Psoas muscle (tissue), 8 donors: ENCODE data around the gene OR10A4. TPM values are rescaled to one million over a fixed set of nuclear protein-coding genes. Genes with fewer than 3 reads are reported as not detected.
A peak's percentile ranks its signal among the peaks of the same experiment; 100 is the strongest.

ENCODE experiments used
- ATAC-seq, 4 donors: fragments of 200-7000 bp; cut with Tn5 transposase; one replicate each; pipeline ENCODE4 v1.9.1; 2020; ENCODE audit warnings: moderate library complexity in 3 of 4, mild to moderate bottlenecking in 2 of 4
- DNase-seq, 2 donors: peaks; one replicate each; pipeline ENCODE4 v3.0.0-alpha.2; 2020
- H3K27ac ChIP-seq: fragments of 200-600 bp; one replicate; pipeline ENCODE4 v1.8.0; 2022
- H3K27me3 ChIP-seq, 3 donors: fragments of 200-600 bp in 1 of 3; one replicate each; pipeline versions ENCODE4 v1.6.1 to v1.8.0; 2013 to 2022; ENCODE audit warnings: low read length in 2 of 3, mild to moderate bottlenecking in 2 of 3, moderate library complexity in 1 of 3; ENCODE audit not compliant: insufficient read depth in 3 of 3
- H3K36me3 ChIP-seq, 2 donors: fragments of 200-600 bp in 1 of 2; one replicate each; pipeline versions ENCODE4 v1.6.1 to v1.8.0; 2013 to 2022; ENCODE audit warnings: low read depth in 1 of 2, mild to moderate bottlenecking in 1 of 2, moderate library complexity in 1 of 2; ENCODE audit not compliant: insufficient read depth in 1 of 2
- H3K4me1 ChIP-seq: fragments of 200-600 bp; one replicate; pipeline ENCODE4 v1.8.0; 2022
- H3K4me3 ChIP-seq: fragments of 200-600 bp; one replicate; pipeline ENCODE4 v1.8.0; 2022; ENCODE audit warnings: mild to moderate bottlenecking
- H3K9me3 ChIP-seq: fragments of 200-600 bp; one replicate; pipeline ENCODE4 v1.8.0; 2022
- WGBS, 3 donors: extraction: QIAGEN DNeasy Blood & Tissue Kit; methylation state at CpG; one replicate each; pipeline versions ENCODE4 v1.1.6 to v1.1.7; 2013; 5-methylcytosine and 5-hydroxymethylcytosine counted together
- intact Hi-C, 2 donors: fragments of 100-400 bp; cut with DNase I; formaldehyde crosslinking; loops; one replicate each; pipeline versions ENCODE4 v1.11.0 to v1.14.2; 2022
- polyA plus RNA-seq, 3 donors: library from polyadenylated mRNA; stranded (reverse); fragments of 200-250 nt; gene quantifications; one replicate each; pipeline ENCODE4 v1.2.3, GENCODE V29; 2013
- total RNA-seq, 4 donors: library from RNA; stranded (reverse); fragmentation: NEBNext Ultra II Directional in 2 of 4; extraction: Animal tissue kit (Norgen Biotek cat#: 25700) in 2 of 4; gene quantifications; one replicate each; pipeline versions ENCODE4 v1.2.1 to v1.2.4, GENCODE V29; 2021 to 2023
- TF ChIP-seq, protein P1 (sequence below): fragments of 200-600 bp; IDR thresholded peaks from one replicate; pipeline ENCODE4 v1.8.0; 2022; ENCODE audit warnings: antibody characterized with exemption
- donor health status: healthy with polysubstance abuse.
- donor health status: DM: no; HTN: no; CAD: no; lungs with moderate emphysema.
- donor health status: Bipolar disorder and iron deficiency.
- donor health status: healthy.
- donor health status: DM: yes; HTN: yes; CAD: no.
- donor health status: DM: no; HTN: no; CAD: no.
- donor health status: DM: no; HTN: no; CAD: no.
- donor health status: DM: yes; HTN: yes; CAD: no.

Gene OR10A4
- total and polyA plus RNA-seq, 7 donors = not detected

DNA sequence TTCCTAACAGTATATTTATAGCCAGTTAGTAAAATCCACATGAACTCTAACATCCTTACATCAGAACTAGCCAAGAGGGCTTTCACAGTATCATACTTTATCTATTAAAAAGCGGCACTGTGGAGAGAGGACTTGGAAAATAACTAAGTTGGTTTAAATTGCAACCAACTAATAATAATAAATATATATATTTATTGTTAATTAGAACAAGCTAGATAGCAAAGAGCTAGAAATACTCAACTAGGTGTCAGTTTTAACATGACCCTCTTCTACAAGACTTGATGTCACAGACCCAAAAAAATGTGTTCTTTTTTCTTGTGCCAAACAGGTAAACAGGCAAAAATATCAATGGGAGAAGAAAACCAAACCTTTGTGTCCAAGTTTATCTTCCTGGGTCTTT, 44.3 kb downstream of the OR10A4 start, which contains the start of gene OR2D3:
OR2D3 (plus strand) TSS at position 301 of the 400 bp plus-strand sequence; CDS start at position 301, 0 bp downstream.
- WGBS, 3 donors = 93 to 95% (median 95%) methylated on average over 1 of the region's 1 CpG
- Histone ChIP-seq H3K4me3 (no peak within 1 kb of the TSS), H3K36me3 (no peaks in the 10 kb centered on the region), H3K27me3 (no peaks in the 10 kb centered on the region), H3K27ac (no peak within 1 kb of the TSS), H3K4me1 (no peaks in the 10 kb centered on the region), H3K9me3 (no peaks in the 10 kb centered on the region)
- DNase-seq (no peak), ATAC-seq (no peak)
- TF ChIP-seq, protein P1, sequence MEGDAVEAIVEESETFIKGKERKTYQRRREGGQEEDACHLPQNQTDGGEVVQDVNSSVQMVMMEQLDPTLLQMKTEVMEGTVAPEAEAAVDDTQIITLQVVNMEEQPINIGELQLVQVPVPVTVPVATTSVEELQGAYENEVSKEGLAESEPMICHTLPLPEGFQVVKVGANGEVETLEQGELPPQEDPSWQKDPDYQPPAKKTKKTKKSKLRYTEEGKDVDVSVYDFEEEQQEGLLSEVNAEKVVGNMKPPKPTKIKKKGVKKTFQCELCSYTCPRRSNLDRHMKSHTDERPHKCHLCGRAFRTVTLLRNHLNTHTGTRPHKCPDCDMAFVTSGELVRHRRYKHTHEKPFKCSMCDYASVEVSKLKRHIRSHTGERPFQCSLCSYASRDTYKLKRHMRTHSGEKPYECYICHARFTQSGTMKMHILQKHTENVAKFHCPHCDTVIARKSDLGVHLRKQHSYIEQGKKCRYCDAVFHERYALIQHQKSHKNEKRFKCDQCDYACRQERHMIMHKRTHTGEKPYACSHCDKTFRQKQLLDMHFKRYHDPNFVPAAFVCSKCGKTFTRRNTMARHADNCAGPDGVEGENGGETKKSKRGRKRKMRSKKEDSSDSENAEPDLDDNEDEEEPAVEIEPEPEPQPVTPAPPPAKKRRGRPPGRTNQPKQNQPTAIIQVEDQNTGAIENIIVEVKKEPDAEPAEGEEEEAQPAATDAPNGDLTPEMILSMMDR = no peak
- intact Hi-C loops = no loop called here

DNA sequence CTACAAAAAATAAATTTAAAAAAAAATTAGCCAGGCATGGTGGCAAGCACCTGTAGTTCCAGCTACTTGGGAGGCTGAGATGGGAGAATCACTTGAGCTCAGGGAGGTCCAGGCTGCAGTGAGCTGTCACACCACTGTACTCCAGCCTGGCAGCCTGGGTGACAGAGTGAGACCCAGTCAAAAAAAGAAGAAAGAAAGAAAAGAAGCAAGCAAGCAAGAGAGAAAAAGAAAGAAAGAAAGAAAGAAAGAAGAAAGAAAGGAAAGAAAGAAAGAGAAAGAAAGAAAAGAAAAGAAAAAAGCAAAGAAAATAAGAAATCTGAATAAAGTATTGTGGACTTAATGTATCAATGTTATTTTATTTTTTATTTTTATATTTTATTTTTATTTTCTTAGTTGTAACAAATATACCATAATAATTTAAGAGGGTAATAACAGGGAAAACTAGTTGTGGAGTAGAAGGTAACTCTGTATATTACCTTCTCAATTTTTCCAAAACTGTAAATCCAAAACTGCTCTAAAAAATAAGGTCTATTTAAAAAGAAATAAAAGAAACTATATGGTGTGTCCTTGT, 48.7 kb downstream of the OR10A4 start:
- no peak overlapping the region for H3K27ac ChIP-seq

DNA sequence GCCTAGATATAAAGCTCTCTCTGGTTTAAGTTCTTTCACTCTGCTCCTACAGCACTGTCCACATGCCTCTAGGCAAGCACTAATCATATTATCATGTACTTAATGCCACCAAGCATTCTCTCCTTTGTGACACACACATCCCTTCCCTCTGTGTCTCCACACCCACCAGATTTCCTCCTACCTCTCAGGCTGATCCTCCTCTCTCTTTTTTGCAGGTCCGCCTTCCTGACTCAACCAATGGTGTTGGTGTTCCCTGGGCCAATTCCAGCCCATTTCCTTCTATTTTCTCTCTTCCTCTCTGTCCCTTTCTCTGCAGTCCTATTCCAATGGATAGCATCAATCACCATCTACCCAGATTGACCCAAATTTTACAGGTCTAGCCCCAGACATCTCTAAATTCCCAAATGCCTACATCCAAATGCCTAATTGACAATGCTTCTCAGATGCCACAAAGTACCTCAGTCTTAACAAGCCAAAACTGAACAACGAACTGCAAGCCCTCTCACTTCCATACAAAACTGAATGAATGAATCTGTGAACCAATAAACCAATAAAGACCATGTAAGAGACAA, 49.3 kb downstream of the OR10A4 start:
- Histone ChIP-seq H3K36me3 (no peaks in the 10 kb centered on the region), H3K9me3 (no peaks in the 10 kb centered on the region), H3K27me3 (peaks cover 0 to 16% (median 3%) of the 10 kb centered on the region in 3 donors), H3K27ac (no peak overlapping the region), H3K4me1 (peaks cover 7% of the 10 kb centered on the region), H3K4me3 (peak overlapping the region; percentile 63)
- DNase-seq (no peak), ATAC-seq (peak in 2 of 4 donors; percentile 9 to 21)
- WGBS, 3 donors = 48 to 64% (median 60%) methylated on average over 2 of the region's 2 CpGs
- TF ChIP-seq, protein P1 = no peak
- intact Hi-C loops = no loop called here

More for the DNA sequence above, 48.7 kb downstream of the OR10A4 start:
- Histone ChIP-seq H3K4me3 (no peak overlapping the region), H3K9me3 (no peaks in the 10 kb centered on the region), H3K27me3 (peaks cover 0 to 16% (median 3%) of the 10 kb centered on the region in 3 donors), H3K4me1 (peaks cover 7% of the 10 kb centered on the region), H3K36me3 (no peaks in the 10 kb centered on the region)
- no peak for DNase-seq
- TF ChIP-seq, protein P1 = no peak
- no peak for ATAC-seq
- intact Hi-C loops = no loop called here

DNA sequence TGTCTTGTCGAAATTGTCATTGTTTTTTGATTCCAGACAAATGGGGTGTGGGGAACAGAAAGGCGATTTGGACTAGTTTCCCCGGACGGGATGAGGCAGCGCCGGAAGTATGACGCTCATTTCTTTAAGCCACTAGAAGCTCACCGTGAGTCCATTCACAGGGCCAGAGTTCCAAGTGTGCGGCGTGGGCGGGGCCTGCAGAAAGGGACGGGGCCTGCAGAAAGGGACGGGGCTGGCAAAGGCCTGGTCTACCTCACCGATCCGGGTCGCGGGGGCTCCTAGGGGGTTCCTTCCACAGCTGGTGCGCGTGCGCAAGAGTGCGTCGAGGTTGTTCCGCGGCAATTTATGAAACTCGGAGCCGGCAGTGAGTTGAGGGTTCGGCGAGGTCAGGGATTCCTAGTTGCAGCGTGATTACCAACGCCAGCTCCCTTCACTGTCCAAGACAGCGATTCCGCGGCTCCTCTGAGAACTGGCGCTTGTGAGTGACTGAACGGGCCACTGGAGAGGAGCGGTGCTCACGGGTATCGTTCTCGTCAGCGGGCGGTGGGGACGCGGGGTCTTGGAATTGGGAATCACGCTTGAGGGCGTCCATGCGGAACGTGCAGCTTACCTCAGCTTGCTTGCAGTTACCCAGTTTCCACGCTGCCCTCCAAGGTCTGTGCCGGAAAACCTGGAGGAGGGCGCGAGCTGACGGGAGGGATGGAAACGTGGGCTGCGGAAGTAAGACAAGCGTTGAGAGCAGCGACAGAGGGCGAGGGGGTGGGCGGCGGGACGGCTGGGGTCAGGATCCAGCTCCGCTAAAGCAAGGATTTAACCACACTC, 50.0 kb downstream of the OR10A4 start, which contains the start of gene ZNF215:
ZNF215 (plus strand) TSS at position 219 of the 822 bp plus-strand sequence. CDS start 5,847 bp downstream, outside the sequence.
- Histone ChIP-seq H3K4me3 (peak within 1 kb of the TSS; percentile 63), H3K9me3 (no peaks in the 10 kb centered on the region), H3K4me1 (peaks cover 7% of the 10 kb centered on the region), H3K36me3 (no peaks in the 10 kb centered on the region), H3K27ac (no peak within 1 kb of the TSS), H3K27me3 (peaks cover 0 to 16% (median 3%) of the 10 kb centered on the region in 3 donors)
- intact Hi-C loops = no loop called here
- TF ChIP-seq, protein P1 = no peak
- peak; percentile 78 to 82 for DNase-seq
- 0 to 1% (median 1%) methylated on average over 59 to 61 of the region's 61 CpGs for WGBS, 3 donors
- peak; percentile 66 to 90 (median 80) for ATAC-seq
